IMR-90 (cell line): ENCODE results near the gene SLC27A4. TPM values are rescaled to one million over a fixed set of nuclear protein-coding genes. Genes with fewer than 3 reads are reported as not detected.

Source experiments
- ATAC-seq: fragments of 200-7000 bp; cut with Tn5 transposase; 2 replicates; pipeline ENCODE4 v1.9.1; 2020; ENCODE audit warnings: low read depth, mild to moderate bottlenecking, moderate library complexity
- BruUV-seq: library from RNA; stranded (reverse); fragments of 400-500 nt; replicated peaks from 2 replicates; lab custom pipeline; 2021; lab: Mats Ljungman, UMichigan
- CTCF ChIA-PET: fragments of 300-600 bp; formaldehyde crosslinking; extraction: SDS; loops from one replicate; lab custom pipeline; 2021; ENCODE audit warnings: antibody characterized with exemption; lab: Yijun Ruan, JAX
- POLR2A ChIA-PET: fragments of 300-600 bp; sonication (Branson Sonifier 250); formaldehyde crosslinking; loops from one replicate; lab custom pipeline; 2022; ENCODE audit warnings: antibody characterized with exemption; ENCODE audit not compliant: unreplicated experiment; lab: Charles Lee
- DNase-seq: peaks from one replicate; pipeline ENCODE4 v3.0.0; 2013
- H2AFZ ChIP-seq: replicated peaks from 2 replicates; pipeline ENCODE3; 2013; ENCODE audit warnings: low read length, mild to moderate bottlenecking; ENCODE audit not compliant: poor library complexity
- H2AK5ac ChIP-seq: 2 replicates; pipeline ENCODE4 v1.6.1; 2013; ENCODE audit warnings: low read depth, low read length, inconsistent platforms
- H2AK9ac ChIP-seq: replicated peaks from 2 replicates; pipeline ENCODE3; 2013; ENCODE audit warnings: mild to moderate bottlenecking, low read depth, low read length, moderate library complexity; ENCODE audit not compliant: poor library complexity
- H2BK120ac ChIP-seq: 2 replicates; pipeline ENCODE4 v1.6.1; 2013; ENCODE audit warnings: low read depth, low read length, inconsistent platforms
- H2BK15ac ChIP-seq: 3 replicates; pipeline ENCODE4 v1.6.1; 2013; ENCODE audit warnings: low read depth, low read length, inconsistent platforms
- H2BK20ac ChIP-seq: 2 replicates; pipeline ENCODE4 v1.6.1; 2013; ENCODE audit warnings: low read depth, mild to moderate bottlenecking, inconsistent platforms, low read length, moderate library complexity
- H2BK5ac ChIP-seq: 2 replicates; pipeline ENCODE4 v1.6.1; 2013; ENCODE audit warnings: mild to moderate bottlenecking, low read depth, low read length, inconsistent platforms; ENCODE audit not compliant: poor library complexity, severe bottlenecking
- H3K14ac ChIP-seq: replicated peaks from 2 replicates; pipeline ENCODE4 v1.6.1; 2013; ENCODE audit warnings: low read depth, low read length, inconsistent platforms
- H3K18ac ChIP-seq: 2 replicates; pipeline ENCODE4 v1.6.1; 2013; ENCODE audit warnings: low read depth, low read length, control low read depth
- H3K23ac ChIP-seq: 2 replicates; pipeline ENCODE4 v1.6.1; 2013; ENCODE audit warnings: low read depth, low read length, inconsistent platforms
- H3K27ac ChIP-seq: 2 replicates; pipeline ENCODE4 v1.5.1; 2013; ENCODE audit warnings: mild to moderate bottlenecking, control low read depth, low read length; ENCODE audit not compliant: insufficient read depth
- H3K27me3 ChIP-seq: 2 replicates; pipeline ENCODE4 v1.6.1; 2013; ENCODE audit warnings: low read length; ENCODE audit not compliant: control insufficient read depth, insufficient read depth
- H3K36me3 ChIP-seq: 2 replicates; pipeline ENCODE4 v1.6.1; 2013; ENCODE audit warnings: low read length, mixed read lengths; ENCODE audit not compliant: control insufficient read depth, insufficient read depth
- H3K4ac ChIP-seq: 2 replicates; pipeline ENCODE4 v1.6.1; 2013; ENCODE audit warnings: low read depth, low read length, inconsistent platforms
- H3K4me1 ChIP-seq: 2 replicates; pipeline ENCODE4 v1.6.1; 2013; ENCODE audit warnings: low read length, mixed read lengths; ENCODE audit not compliant: control insufficient read depth, insufficient read depth
- H3K4me2 ChIP-seq: 2 replicates; pipeline ENCODE4 v1.6.1; 2013; ENCODE audit warnings: low read depth, mild to moderate bottlenecking, control low read depth, low read length, moderate library complexity
- H3K4me3 ChIP-seq: 2 replicates; pipeline ENCODE4 v1.5.1; 2013; ENCODE audit warnings: low read depth, mild to moderate bottlenecking, control low read depth, low read length, moderate library complexity; ENCODE audit not compliant: insufficient read depth
- H3K56ac ChIP-seq: 2 replicates; pipeline ENCODE4 v1.6.1; 2013; ENCODE audit warnings: low read length, inconsistent platforms; ENCODE audit not compliant: insufficient read depth; ENCODE audit errors: extremely low read depth
- H3K79me1 ChIP-seq, 2 experiments: 2 replicates each; pipeline ENCODE4 v1.6.1; 2013; ENCODE audit warnings: low read length in 2 of 2, inconsistent platforms in 1 of 2, low read depth in 1 of 2
- H3K9ac ChIP-seq: 2 replicates; pipeline ENCODE4 v1.6.1; 2013; ENCODE audit warnings: low read depth, low read length, control low read depth
- H3K9me1 ChIP-seq: 2 replicates; pipeline ENCODE4 v1.6.1; 2013; ENCODE audit warnings: low read length, inconsistent platforms; ENCODE audit not compliant: insufficient read depth
- H3K9me3 ChIP-seq: 2 replicates; pipeline ENCODE4 v1.6.1; 2013; ENCODE audit warnings: low read length; ENCODE audit not compliant: control insufficient read depth, insufficient read depth
- H4K20me1 ChIP-seq: 2 replicates; pipeline ENCODE4 v1.6.1; 2013; ENCODE audit warnings: low read length, inconsistent platforms; ENCODE audit not compliant: insufficient read depth
- H4K5ac ChIP-seq: 2 replicates; pipeline ENCODE4 v1.6.1; 2013; ENCODE audit warnings: mild to moderate bottlenecking, low read depth, low read length, control low read depth
- H4K8ac ChIP-seq, 2 experiments: 2 replicates each; pipeline ENCODE4 v1.6.1; 2013; ENCODE audit warnings: low read depth in 2 of 2, low read length in 2 of 2, control low read depth in 1 of 2, inconsistent platforms in 1 of 2
- H4K91ac ChIP-seq: 2 replicates; pipeline ENCODE4 v1.6.1; 2013; ENCODE audit warnings: low read depth, low read length, inconsistent platforms; ENCODE audit not compliant: insufficient read depth
- BHLHE40 ChIP-seq: fragments of 150-350 bp; IDR thresholded peaks from 2 replicates; pipeline ENCODE4 v1.6.1; 2016; ENCODE audit warnings: mild to moderate bottlenecking, low read depth, low read length
- CEBPB ChIP-seq: IDR thresholded peaks from 2 replicates; pipeline ENCODE4 v1.6.1; 2012; ENCODE audit warnings: low read depth, low read length, improper control_type of control experiment
- CHD1 ChIP-seq: IDR thresholded peaks from 2 replicates; pipeline ENCODE4 v1.6.1; 2012; ENCODE audit warnings: low read depth, low read length, improper control_type of control experiment
- POLR2A ChIP-seq: IDR thresholded peaks from 2 replicates; pipeline ENCODE4 v1.6.1; 2012; ENCODE audit warnings: mild to moderate bottlenecking, low read depth, low read length
- SMC3 ChIP-seq: fragments of 150-350 bp; IDR thresholded peaks from 2 replicates; pipeline ENCODE4 v1.6.1; 2016; ENCODE audit warnings: low read depth, mild to moderate bottlenecking, antibody characterized with exemption, low read length, moderate library complexity
- WGBS, 2 experiments: methylation state at CpG; one replicate each; pipeline versions ENCODE4 v1.1.5 to v1.1.7; 2013; ENCODE audit warnings: missing lambda C conversion rate in 2 of 2; ENCODE audit not compliant: insufficient read length in 1 of 2; ENCODE audit errors: extremely low coverage in 2 of 2; 5-methylcytosine and 5-hydroxymethylcytosine counted together
- dilution Hi-C: fragments of 300-500 bp; cut with HindIII; formaldehyde crosslinking; loops from one replicate; pipeline ENCODE4 v1.14.3; 2018; ENCODE audit warnings: low sequenced_read_pairs; ENCODE audit not compliant: unreplicated experiment
- in situ Hi-C: fragments of 300-500 bp; cut with MboI; formaldehyde crosslinking; loops from 3 replicates; pipeline ENCODE4 v1.14.3; 2019; ENCODE audit warnings: low sequenced_read_pairs, inconsistent platforms, mixed read lengths
- intact Hi-C: fragments of 100-400 bp; cut with micrococcal nuclease; formaldehyde crosslinking; loops from 2 replicates; pipeline ENCODE4 v1.10.0; 2022
- polyA plus RNA-seq, 3 experiments: library from polyadenylated mRNA; depleted of rRNA; stranded (reverse); fragments of >200 nt; gene quantifications; 2 replicates each; pipeline ENCODE4 v1.2.3, GENCODE V29; 2012; ENCODE audit warnings: low replicate concordance in 1 of 3
- total RNA-seq: library from RNA; depleted of rRNA; stranded (reverse); fragments of >200 nt; gene quantifications from 2 replicates; pipeline ENCODE4 v1.2.3, GENCODE V29; 2012
- TF ChIP-seq, protein P1 (sequence below): conservative IDR thresholded peaks from 2 replicates; pipeline ENCODE4 v1.5.1; 2012; ENCODE audit warnings: mild to moderate bottlenecking, low read depth, low read length, improper control_type of control experiment

SLC27A4 gene
- total and polyA plus RNA-seq, 2 of the 4 experiments (the other 2 are of a cell fraction) = 9.7 to 13.7 TPM

DNA sequence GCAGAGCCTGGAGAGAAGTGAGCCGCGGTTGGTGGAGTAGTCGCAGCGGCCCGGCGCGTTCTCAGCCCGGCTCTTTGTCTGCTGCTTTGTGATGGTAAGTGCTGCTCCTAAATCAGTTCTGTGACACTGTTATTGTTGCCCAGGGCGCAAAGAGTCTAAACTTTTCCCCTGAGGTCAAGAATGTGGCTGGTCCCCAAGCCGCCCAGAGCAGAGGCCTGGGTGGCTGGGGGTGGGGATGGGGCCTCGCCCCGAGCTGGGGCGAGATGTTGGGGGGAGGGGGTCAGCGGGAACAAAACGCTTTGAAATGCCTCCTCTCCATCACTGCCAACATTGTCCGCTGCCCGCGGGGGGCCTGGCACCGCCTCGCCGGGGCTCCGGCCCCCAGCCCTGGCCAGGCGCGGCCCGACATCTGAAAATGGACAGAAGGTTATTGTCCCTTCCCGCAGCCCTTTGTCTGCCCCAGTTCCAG lies 68.7 kb downstream of the SLC27A4 start:
- no peak overlapping the region for H3K4ac ChIP-seq
- DNase-seq = no peak
- no peak overlapping the region for H3K18ac ChIP-seq

More for the DNA sequence above, 68.7 kb downstream of the SLC27A4 start:
- Histone ChIP-seq H3K27ac (no peak overlapping the region), H2AFZ (no peak overlapping the region), H3K4me2 (no peak overlapping the region), H3K9me3 (no peaks in the 10 kb centered on the region), H2AK5ac (no peak overlapping the region), H2BK5ac (no peak overlapping the region), H3K4me1 (peaks cover 6% of the 10 kb centered on the region), H2BK120ac (no peak overlapping the region), H2AK9ac (no peak overlapping the region), H2BK15ac (no peak overlapping the region), H4K91ac (no peak overlapping the region), H2BK20ac (no peak overlapping the region), H3K27me3 (peaks cover 8% of the 10 kb centered on the region; the same call in 1 of the 2 replicates), H3K9ac (no peak overlapping the region), H3K56ac (no peak overlapping the region), H3K4me3 (no peak overlapping the region), H4K20me1 (no peaks in the 10 kb centered on the region), H4K8ac (no peak overlapping the region), H4K5ac (no peak overlapping the region), H3K36me3 (no peaks in the 10 kb centered on the region), H3K9me1 (peaks cover 4% of the 10 kb centered on the region; the same call in 1 of the 2 replicates), H3K14ac (no peak overlapping the region), H3K79me1 (no peaks in the 10 kb centered on the region), H3K23ac (no peak overlapping the region)
- ChIA-PET CTCF (interaction anchor here (1.5 kb wide), 1 partner anchor 47 kb away, joined by 3 read pairs; no protein-coding TSS in a partner anchor), POLR2A (no interaction called here)
- TF ChIP-seq BHLHE40 (no peak), CHD1 (no peak), SMC3 (no peak), POLR2A (no peak), CEBPB (no peak)
- TF ChIP-seq, protein P1, sequence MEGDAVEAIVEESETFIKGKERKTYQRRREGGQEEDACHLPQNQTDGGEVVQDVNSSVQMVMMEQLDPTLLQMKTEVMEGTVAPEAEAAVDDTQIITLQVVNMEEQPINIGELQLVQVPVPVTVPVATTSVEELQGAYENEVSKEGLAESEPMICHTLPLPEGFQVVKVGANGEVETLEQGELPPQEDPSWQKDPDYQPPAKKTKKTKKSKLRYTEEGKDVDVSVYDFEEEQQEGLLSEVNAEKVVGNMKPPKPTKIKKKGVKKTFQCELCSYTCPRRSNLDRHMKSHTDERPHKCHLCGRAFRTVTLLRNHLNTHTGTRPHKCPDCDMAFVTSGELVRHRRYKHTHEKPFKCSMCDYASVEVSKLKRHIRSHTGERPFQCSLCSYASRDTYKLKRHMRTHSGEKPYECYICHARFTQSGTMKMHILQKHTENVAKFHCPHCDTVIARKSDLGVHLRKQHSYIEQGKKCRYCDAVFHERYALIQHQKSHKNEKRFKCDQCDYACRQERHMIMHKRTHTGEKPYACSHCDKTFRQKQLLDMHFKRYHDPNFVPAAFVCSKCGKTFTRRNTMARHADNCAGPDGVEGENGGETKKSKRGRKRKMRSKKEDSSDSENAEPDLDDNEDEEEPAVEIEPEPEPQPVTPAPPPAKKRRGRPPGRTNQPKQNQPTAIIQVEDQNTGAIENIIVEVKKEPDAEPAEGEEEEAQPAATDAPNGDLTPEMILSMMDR = no peak
- ATAC-seq = no peak
- dilution Hi-C loops (no loop called here), intact Hi-C loops (no loop called here), in situ Hi-C loops (no loop called here)
- no TSS peak for BruUV-seq
- WGBS, 2 experiments = 57% methylated on average over 7 of the region's 26 CpGs; no CpG with 5 or more reads in 1 of the 2 experiments
